CD4-positive, CD25-positive, alpha-beta regulatory T cell (primary cell): ENCODE results near the gene KCNQ1. TPM values are rescaled to one million over a fixed set of nuclear protein-coding genes. Genes with fewer than 3 reads are reported as not detected.

Experiments
- ATAC-seq, 2 donors: fragments of 150-1000 bp; cut with Tn5 transposase; one replicate each; pipeline ENCODE4 v1.10.0; 2021; ENCODE audit warnings: low read depth in 2 of 2, moderate number of reproducible peaks in 2 of 2, moderate library complexity in 1 of 2
- DNase-seq, 3 donors: peaks; one replicate each; pipeline versions ENCODE4 v3.0.0 to v3.0.0-alpha.2; 2012 to 2022; ENCODE audit warnings: mixed read lengths in 1 of 3
- H3K27ac ChIP-seq: one replicate; pipeline ENCODE4 v1.7.0; 2013; ENCODE audit warnings: mild to moderate bottlenecking, low read length; ENCODE audit not compliant: insufficient read depth, poor library complexity, severe bottlenecking
- H3K27me3 ChIP-seq: one replicate; pipeline ENCODE4 v1.7.0; 2013; ENCODE audit warnings: low read length; ENCODE audit not compliant: control insufficient read depth, insufficient read depth
- H3K36me3 ChIP-seq: one replicate; pipeline ENCODE4 v1.7.0; 2013; ENCODE audit warnings: mild to moderate bottlenecking, low read length, moderate library complexity; ENCODE audit not compliant: control insufficient read depth, insufficient read depth
- H3K4me1 ChIP-seq: 2 replicates; pipeline ENCODE4 v1.7.0; 2013; ENCODE audit warnings: mild to moderate bottlenecking, low read length; ENCODE audit not compliant: insufficient read depth, control insufficient read depth, poor library complexity, severe bottlenecking
- H3K4me3 ChIP-seq: one replicate; pipeline ENCODE4 v1.7.0; 2013; ENCODE audit warnings: low read depth, mild to moderate bottlenecking, low read length, moderate library complexity
- H3K9me3 ChIP-seq, 2 experiments: 1 replicate in 1 of 2; 2 replicates in 1 of 2; pipeline ENCODE4 v1.7.0; 2013; ENCODE audit warnings: low read length in 2 of 2, mild to moderate bottlenecking in 1 of 2, moderate library complexity in 1 of 2; ENCODE audit not compliant: control insufficient read depth in 2 of 2
- H3K27ac Mint-ChIP-seq, 3 donors: one replicate each; pipeline ENCODE4 v1.8.0; 2020 to 2022; ENCODE audit warnings: mild to moderate bottlenecking in 3 of 3, mixed read lengths in 3 of 3, moderate library complexity in 2 of 3
- H3K27me3 Mint-ChIP-seq: one replicate; pipeline ENCODE4 v1.8.0; 2022; ENCODE audit warnings: mild to moderate bottlenecking, mixed read lengths
- H3K36me3 Mint-ChIP-seq: one replicate; pipeline ENCODE4 v1.8.0; 2020; ENCODE audit warnings: mixed read lengths
- H3K4me1 Mint-ChIP-seq, 4 donors: one replicate each; pipeline ENCODE4 v1.8.0; 2020 to 2022; ENCODE audit warnings: mixed read lengths in 4 of 4, mild to moderate bottlenecking in 1 of 4
- H3K4me3 Mint-ChIP-seq, 4 donors: one replicate each; pipeline ENCODE4 v1.8.0; 2020 to 2022; ENCODE audit warnings: mild to moderate bottlenecking in 4 of 4, mixed read lengths in 4 of 4, moderate library complexity in 3 of 4
- H3K9me3 Mint-ChIP-seq, 7 donors: one replicate each; pipeline ENCODE4 v1.8.0; 2020 to 2022; ENCODE audit warnings: mixed read lengths in 7 of 7, mild to moderate bottlenecking in 3 of 7, moderate library complexity in 2 of 7
- polyA plus RNA-seq, 4 donors: library from polyadenylated mRNA; unstranded; fragments of 300-500 nt; fragmentation: Illumina TruSeq; gene quantifications; one replicate each; pipeline ENCODE4 v1.2.3, GENCODE V29; 2021
- total RNA-seq: library from RNA; stranded (reverse); gene quantifications from one replicate; pipeline ENCODE4 v1.2.3, GENCODE V29; 2022

The KCNQ1 gene
- total and polyA plus RNA-seq, 5 donors from 2014 or later = 5.5 to 13.4 (median 6.8) TPM

DNA sequence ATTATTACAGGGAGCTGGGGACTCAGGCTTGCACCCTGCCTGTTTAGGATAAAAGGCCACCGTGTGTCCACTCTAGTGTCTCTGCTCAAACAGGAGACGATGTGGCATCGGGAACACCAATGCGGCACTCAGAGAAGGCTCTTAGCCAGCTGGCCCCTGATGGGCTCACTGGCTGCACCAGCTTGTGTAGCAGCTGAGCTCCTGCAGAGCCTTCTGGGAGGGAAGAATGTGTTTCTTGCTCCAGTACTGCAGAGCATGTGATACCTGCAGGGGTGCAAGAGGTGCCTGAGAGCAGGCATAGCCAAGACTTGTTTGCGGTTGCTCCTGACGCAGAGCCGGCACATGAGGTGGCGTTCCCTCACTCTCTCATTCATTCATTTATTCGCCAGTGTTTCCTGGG lies 299.4 kb downstream of the KCNQ1 start:
- no peaks in the 10 kb centered on the region for H3K36me3 Mint-ChIP-seq
- H3K27me3 ChIP-seq = no peaks in the 10 kb centered on the region
- no peaks in the 10 kb centered on the region for H3K9me3 ChIP-seq
- H3K4me3 Mint-ChIP-seq = no peak overlapping the region
- H3K27ac Mint-ChIP-seq = peak overlapping the region in 1 of 3 donors; percentile 9
- no peak for ATAC-seq
- no peak overlapping the region for H3K27ac ChIP-seq
- no peaks in the 10 kb centered on the region for H3K4me1 ChIP-seq
- peaks cover 0 to 2% (median under 1%) of the 10 kb centered on the region in 4 donors for H3K4me1 Mint-ChIP-seq
- H3K36me3 ChIP-seq = no peaks in the 10 kb centered on the region
- DNase-seq = no peak
- no peaks in the 10 kb centered on the region for H3K9me3 Mint-ChIP-seq
- no peaks in the 10 kb centered on the region for H3K27me3 Mint-ChIP-seq
- H3K4me3 ChIP-seq = no peak overlapping the region

DNA sequence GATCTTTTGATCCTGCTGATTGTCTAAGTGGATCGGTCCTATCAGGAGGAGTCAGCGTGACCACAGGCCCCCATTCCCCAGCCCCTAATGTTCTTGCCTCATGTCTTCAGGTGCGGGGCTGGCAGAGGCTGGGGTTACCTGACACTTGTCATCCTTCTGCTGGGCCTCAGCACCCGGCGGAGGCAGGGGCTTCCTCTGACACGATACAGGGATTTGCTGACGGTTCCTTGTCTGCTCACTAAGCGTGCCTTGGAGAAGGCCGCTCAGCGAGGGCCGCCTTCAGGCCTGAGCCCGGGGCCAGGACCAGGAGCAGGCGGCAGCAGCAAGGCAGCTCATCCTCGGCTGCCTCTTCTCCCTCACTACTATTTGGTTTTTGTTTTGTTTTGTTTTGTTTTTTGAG lies 300.7 kb downstream of the KCNQ1 start:
- H3K4me1 Mint-ChIP-seq = peaks cover 0 to 2% (median under 1%) of the 10 kb centered on the region in 4 donors
- H3K4me3 Mint-ChIP-seq = no peak overlapping the region
- H3K9me3 Mint-ChIP-seq = no peaks in the 10 kb centered on the region
- no peaks in the 10 kb centered on the region for H3K9me3 ChIP-seq
- no peak for ATAC-seq
- no peaks in the 10 kb centered on the region for H3K27me3 Mint-ChIP-seq
- H3K27ac ChIP-seq = no peak overlapping the region
- no peaks in the 10 kb centered on the region for H3K36me3 Mint-ChIP-seq
- no peak for DNase-seq
- H3K36me3 ChIP-seq = no peaks in the 10 kb centered on the region
- H3K4me1 ChIP-seq = no peaks in the 10 kb centered on the region
- no peak overlapping the region for H3K4me3 ChIP-seq
- no peaks in the 10 kb centered on the region for H3K27me3 ChIP-seq
- H3K27ac Mint-ChIP-seq = peak overlapping the region in 1 of 3 donors; percentile 63

DNA sequence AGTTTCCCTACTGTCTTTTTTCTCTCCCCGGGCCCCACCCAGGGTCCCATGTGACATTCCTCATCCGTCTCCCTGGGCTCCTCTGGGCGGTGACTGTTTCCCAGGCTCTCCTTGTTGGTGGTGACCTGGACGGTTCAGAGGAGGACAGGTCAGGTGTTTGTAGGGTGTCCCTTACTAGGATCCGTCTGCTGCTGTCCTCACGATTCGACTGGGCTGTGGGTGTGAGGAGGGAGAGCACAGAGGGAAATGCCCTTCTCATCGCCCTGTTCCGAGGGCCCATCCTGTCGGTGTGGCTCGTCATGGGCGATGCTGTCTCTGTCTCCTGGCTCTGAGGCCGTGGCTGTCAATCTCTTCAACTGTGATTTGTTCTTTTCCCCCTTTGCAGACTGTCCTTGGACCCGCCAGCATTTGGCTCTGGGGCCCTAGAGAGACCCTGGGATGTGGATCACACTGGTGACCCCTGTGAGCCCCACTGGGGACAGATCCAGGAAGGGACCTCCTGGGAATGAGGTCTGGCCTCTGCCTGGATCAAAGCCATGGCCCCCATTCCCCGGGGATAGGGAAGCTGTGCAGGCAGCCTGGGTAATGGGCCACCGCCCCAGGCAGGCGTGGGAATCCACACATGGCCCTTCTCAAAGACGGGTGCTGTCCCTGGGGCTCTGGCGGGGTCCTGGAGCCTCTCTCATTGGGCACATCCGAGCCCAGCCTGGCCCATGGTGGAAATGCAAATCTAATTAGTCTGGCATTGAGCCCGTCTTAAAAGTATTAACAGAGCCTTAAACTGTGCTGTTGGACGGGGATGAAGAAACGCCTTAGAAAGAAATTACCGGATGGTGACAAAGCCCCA lies 301.8 kb downstream of the KCNQ1 start:
- ATAC-seq (no peak), DNase-seq (no peak)
- H3K4me1 Mint-ChIP-seq = peaks cover 0 to 2% (median under 1%) of the 10 kb centered on the region in 4 donors
- Histone ChIP-seq H3K36me3 (no peaks in the 10 kb centered on the region), H3K4me3 (no peak overlapping the region), H3K9me3 (no peaks in the 10 kb centered on the region), H3K4me1 (no peaks in the 10 kb centered on the region), H3K27ac (no peak overlapping the region), H3K27me3 (no peaks in the 10 kb centered on the region)
- H3K9me3 Mint-ChIP-seq = no peaks in the 10 kb centered on the region
- H3K27me3 Mint-ChIP-seq = no peaks in the 10 kb centered on the region
- no peaks in the 10 kb centered on the region for H3K36me3 Mint-ChIP-seq
- peak overlapping the region in 1 of 3 donors; percentile 73 for H3K27ac Mint-ChIP-seq
- no peak overlapping the region for H3K4me3 Mint-ChIP-seq

DNA sequence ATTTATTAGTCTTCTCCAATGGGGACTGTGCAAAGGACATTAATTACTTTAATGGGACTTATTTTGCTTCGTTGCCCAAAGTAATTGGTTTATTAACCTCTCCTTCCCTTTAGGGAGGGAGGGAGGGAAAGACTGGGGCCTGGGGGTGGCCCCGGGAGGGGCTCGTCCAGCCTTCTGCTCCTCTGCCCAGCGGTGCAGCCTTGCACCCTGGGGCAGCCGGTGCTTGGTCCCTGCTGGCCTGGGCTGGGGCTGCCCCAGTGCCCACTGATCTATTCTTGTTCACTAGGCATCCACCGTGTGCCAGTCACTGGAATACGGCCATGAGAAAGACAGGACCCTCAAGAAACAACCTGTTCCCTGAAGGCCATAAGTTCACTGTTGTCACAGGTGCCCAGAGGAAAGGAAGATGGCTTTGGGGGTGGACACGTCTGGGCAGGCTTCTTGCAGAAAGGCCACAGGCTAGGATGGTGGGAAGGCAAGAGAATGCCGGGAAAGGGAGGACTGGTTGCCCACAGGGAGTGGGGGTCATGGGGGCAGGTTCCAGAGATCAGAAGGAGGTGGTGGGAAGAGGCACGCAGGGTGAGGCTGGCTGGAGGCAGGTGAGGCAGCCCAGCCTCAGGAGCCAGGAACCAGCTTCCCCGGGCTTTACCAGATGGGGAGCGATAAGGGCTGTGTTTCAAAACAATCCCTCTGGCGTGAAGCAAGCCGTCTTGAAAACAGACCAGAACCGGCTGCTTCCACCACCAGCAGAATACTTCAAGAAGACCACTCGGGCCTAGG lies 302.6 kb downstream of the KCNQ1 start:
- H3K9me3 Mint-ChIP-seq = no peaks in the 10 kb centered on the region
- no peak overlapping the region for H3K27ac ChIP-seq
- DNase-seq = no peak
- H3K4me3 ChIP-seq = no peak overlapping the region
- H3K36me3 ChIP-seq = no peaks in the 10 kb centered on the region
- no peaks in the 10 kb centered on the region for H3K4me1 ChIP-seq
- no peaks in the 10 kb centered on the region for H3K27me3 ChIP-seq
- no peak overlapping the region for H3K27ac Mint-ChIP-seq
- H3K4me1 Mint-ChIP-seq = peaks cover 0 to 4% (median 2%) of the 10 kb centered on the region in 4 donors
- H3K4me3 Mint-ChIP-seq = no peak overlapping the region
- H3K9me3 ChIP-seq = no peaks in the 10 kb centered on the region
- no peak for ATAC-seq
- peaks cover 4% of the 10 kb centered on the region for H3K36me3 Mint-ChIP-seq
- no peaks in the 10 kb centered on the region for H3K27me3 Mint-ChIP-seq

DNA sequence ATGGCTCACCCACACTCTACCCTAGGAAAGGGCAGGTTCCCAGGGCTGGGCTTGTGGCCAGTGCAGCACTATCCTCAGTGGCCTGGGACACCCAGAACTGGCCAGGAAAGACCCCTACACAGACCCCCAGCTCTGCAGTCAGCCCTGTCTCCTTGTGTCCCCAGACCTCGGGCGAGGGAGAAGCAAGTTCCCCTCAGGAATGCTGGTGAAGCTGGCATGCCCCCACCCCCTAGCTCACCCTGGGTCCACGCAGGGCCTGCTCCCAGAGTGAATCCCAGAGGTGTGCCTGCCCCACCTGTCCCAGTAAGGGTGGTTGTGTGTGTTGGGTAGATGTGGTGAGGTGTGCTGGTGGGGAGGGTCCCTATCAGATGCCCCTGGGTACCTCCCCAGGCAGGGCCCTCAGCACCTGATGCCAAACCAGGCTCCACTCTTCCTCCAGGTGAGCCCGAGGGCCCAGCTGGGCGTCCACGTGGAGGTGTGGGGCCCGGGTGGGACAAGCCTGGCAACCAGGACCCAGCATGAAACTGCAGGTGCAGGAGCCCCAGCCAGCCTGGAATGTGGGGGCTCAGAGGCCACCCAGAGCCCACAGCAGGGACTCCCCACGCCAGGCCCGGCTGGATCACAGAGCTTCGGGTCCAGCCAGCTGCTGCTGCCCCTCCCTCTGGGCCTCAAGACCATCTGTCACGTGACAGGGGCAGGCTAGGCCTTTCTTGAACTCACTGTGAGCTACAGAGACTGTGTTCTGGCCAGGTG lies 303.4 kb downstream of the KCNQ1 start:
- H3K4me3 ChIP-seq = no peak overlapping the region
- H3K4me1 ChIP-seq = no peaks in the 10 kb centered on the region
- Mint-ChIP-seq H3K4me3 (no peak overlapping the region), H3K36me3 (peaks cover 4% of the 10 kb centered on the region), H3K27me3 (no peaks in the 10 kb centered on the region), H3K9me3 (no peaks in the 10 kb centered on the region), H3K27ac (no peak overlapping the region), H3K4me1 (peaks cover 0 to 4% (median 2%) of the 10 kb centered on the region in 4 donors)
- H3K27ac ChIP-seq = no peak overlapping the region
- no peaks in the 10 kb centered on the region for H3K9me3 ChIP-seq
- ATAC-seq (no peak), DNase-seq (no peak)
- H3K27me3 ChIP-seq = no peaks in the 10 kb centered on the region
- H3K36me3 ChIP-seq = no peaks in the 10 kb centered on the region

DNA sequence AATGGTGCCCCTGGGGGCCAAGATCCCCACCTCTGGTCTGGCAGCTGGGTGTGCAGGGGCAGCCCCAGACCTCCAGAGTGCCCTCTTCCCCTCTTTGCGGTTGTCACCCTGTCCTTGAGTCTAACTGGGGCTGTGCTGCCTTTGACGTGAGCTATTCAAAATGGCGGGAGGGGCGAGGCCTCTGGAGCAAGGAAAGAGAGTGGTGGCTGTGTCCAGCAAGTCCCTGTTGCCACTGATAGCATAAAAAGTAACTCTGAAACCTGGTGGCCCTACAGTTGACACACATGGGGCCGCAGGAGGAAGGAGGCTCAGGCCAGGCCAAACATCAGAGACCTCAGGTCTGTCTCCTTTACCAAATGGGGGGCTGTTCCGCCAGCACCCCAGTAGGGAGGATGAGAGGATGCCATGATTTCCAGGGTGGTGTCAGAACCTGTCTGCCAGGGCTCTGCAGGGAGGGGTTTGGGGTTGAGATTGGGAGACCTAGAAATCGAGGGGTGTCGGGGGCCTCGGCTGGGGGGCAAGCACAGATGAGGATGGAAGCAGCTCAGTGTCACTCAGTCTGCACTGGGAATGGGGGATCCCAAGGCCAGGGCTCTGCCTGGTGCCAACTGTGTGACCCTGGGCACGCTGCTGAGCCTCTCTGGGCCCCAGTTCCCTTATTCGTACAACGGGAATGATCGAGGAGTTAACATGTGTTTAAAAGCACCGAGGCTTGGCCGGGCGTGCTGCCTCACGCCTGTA lies 304.2 kb downstream of the KCNQ1 start:
- no peaks in the 10 kb centered on the region for H3K36me3 ChIP-seq
- no peak overlapping the region for H3K4me3 ChIP-seq
- no peaks in the 10 kb centered on the region for H3K4me1 ChIP-seq
- H3K9me3 Mint-ChIP-seq = peaks cover 0 to 2% (median 0%) of the 10 kb centered on the region in 7 donors
- ATAC-seq (no peak), DNase-seq (no peak)
- peaks cover 0 to 4% (median 2%) of the 10 kb centered on the region in 4 donors for H3K4me1 Mint-ChIP-seq
- no peaks in the 10 kb centered on the region for H3K9me3 ChIP-seq
- no peaks in the 10 kb centered on the region for H3K27me3 Mint-ChIP-seq
- H3K4me3 Mint-ChIP-seq = no peak overlapping the region
- no peaks in the 10 kb centered on the region for H3K27me3 ChIP-seq
- H3K27ac ChIP-seq = no peak overlapping the region
- peaks cover 7% of the 10 kb centered on the region for H3K36me3 Mint-ChIP-seq
- peak overlapping the region in 1 of 3 donors; percentile 51 for H3K27ac Mint-ChIP-seq

DNA sequence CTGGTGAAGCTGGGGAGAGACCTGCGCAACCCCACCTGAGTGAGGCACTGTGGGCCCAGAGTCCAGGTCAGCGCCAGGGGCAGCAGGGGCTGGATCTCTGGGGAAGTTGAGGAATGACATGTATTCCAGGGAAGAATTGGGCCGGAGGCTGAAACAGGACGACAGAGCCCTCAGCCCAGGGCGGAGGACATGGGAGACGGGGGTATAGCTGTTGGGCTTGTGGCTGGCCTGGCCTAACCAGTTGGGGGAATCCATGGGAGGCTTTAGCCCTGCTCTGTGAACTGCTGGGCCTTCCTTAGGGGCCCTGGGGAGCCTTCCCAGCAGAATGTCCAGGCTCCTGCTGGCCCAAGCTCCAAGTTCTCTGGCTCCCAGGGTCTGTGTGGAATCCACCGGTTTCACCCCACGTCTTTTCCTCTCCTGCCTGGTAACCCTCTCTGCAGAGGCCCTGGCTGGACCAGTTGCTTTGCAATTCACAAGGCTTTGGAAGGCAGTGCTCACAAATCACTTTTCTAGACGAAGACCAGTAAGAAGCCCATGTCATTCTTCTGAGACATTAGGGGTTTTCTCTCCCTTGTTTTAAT lies 305.4 kb downstream of the KCNQ1 start:
- no peaks in the 10 kb centered on the region for H3K27me3 ChIP-seq
- no peaks in the 10 kb centered on the region for H3K36me3 ChIP-seq
- Mint-ChIP-seq H3K27ac (no peak overlapping the region), H3K9me3 (peaks cover 0 to 3% (median 0%) of the 10 kb centered on the region in 7 donors), H3K4me3 (no peak overlapping the region), H3K36me3 (peaks cover 11% of the 10 kb centered on the region), H3K4me1 (peaks cover 0 to 4% (median 3%) of the 10 kb centered on the region in 4 donors), H3K27me3 (no peaks in the 10 kb centered on the region)
- no peak overlapping the region for H3K4me3 ChIP-seq
- no peak overlapping the region for H3K27ac ChIP-seq
- ATAC-seq (no peak), DNase-seq (no peak)
- no peaks in the 10 kb centered on the region for H3K9me3 ChIP-seq
- no peaks in the 10 kb centered on the region for H3K4me1 ChIP-seq
